ENCODE measurements around the gene MRPL54. TPM values are rescaled to one million over a fixed set of nuclear protein-coding genes. Genes with fewer than 3 reads are reported as not detected.
"Not testable (repeated sequence)": the region's sequence is repeated elsewhere in the genome, so short reads cannot be mapped to it uniquely, and the experiment has no call there.

MRPL54 gene
- polyA plus RNA-seq, 3 donors: 26.4 to 46.6 (median 42.0) TPM

- DNase-seq (ENCODE audit: extremely low read depth in 1 of 11, low read depth in 9 of 11, low spot score in 4 of 11): no peak
Measured at GRCh38 chr19:3796358-3796757, 33.9 kb downstream of the MRPL54 start.

- no peak for DNase-seq (ENCODE audit: extremely low read depth in 1 of 11, low read depth in 9 of 11, low spot score in 4 of 11)
Measured at GRCh38 chr19:3798137-3798536, 35.7 kb downstream of the MRPL54 start.

- no peak for DNase-seq (ENCODE audit: extremely low read depth in 1 of 11, low read depth in 9 of 11, low spot score in 4 of 11)
Measured at GRCh38 chr19:3800996-3801395, 38.5 kb downstream of the MRPL54 start.

- peak in 2 of 11 donors; percentile 15 to 44 for DNase-seq (ENCODE audit: extremely low read depth in 1 of 11, low read depth in 9 of 11, low spot score in 4 of 11)
Measured at GRCh38 chr19:3801412-3802096, 39.1 kb downstream of the MRPL54 start.

- no peak for DNase-seq (ENCODE audit: extremely low read depth in 1 of 11, low read depth in 9 of 11, low spot score in 4 of 11)
Measured at GRCh38 chr19:3803114-3803888, 40.8 kb downstream of the MRPL54 start.

GRCh38 chr19:3803986-3804385, 41.5 kb downstream of the MRPL54 start:
- no peak for DNase-seq (ENCODE audit: extremely low read depth in 1 of 11, low read depth in 9 of 11, low spot score in 4 of 11)

- DNase-seq (ENCODE audit: extremely low read depth in 1 of 11, low read depth in 9 of 11, low spot score in 4 of 11): no peak
Measured at GRCh38 chr19:3804429-3804828, 41.9 kb downstream of the MRPL54 start.

GRCh38 chr19:3805859-3806258, 43.4 kb downstream of the MRPL54 start:
- no peak for DNase-seq (ENCODE audit: extremely low read depth in 1 of 11, low read depth in 9 of 11, low spot score in 4 of 11)

GRCh38 chr19:3807131-3807480, 44.6 kb downstream of the MRPL54 start:
- DNase-seq (ENCODE audit: extremely low read depth in 1 of 11, low read depth in 9 of 11, low spot score in 4 of 11): no peak

- no peak for DNase-seq (ENCODE audit: extremely low read depth in 1 of 11, low read depth in 9 of 11, low spot score in 4 of 11)
Measured at GRCh38 chr19:3807574-3808354, 45.3 kb downstream of the MRPL54 start.

GRCh38 chr19:3808420-3809143, 46.1 kb downstream of the MRPL54 start:
- no peak for DNase-seq (ENCODE audit: extremely low read depth in 1 of 11, low read depth in 9 of 11, low spot score in 4 of 11)

- no peak for DNase-seq (ENCODE audit: extremely low read depth in 1 of 11, low read depth in 9 of 11, low spot score in 4 of 11)
Measured at GRCh38 chr19:3809881-3810707, 47.6 kb downstream of the MRPL54 start.

GRCh38 chr19:3810708-3811355, 48.4 kb downstream of the MRPL54 start:
- DNase-seq (ENCODE audit: extremely low read depth in 1 of 11, low read depth in 9 of 11, low spot score in 4 of 11): no peak

GRCh38 chr19:3813473-3814392, 51.3 kb downstream of the MRPL54 start:
- DNase-seq (ENCODE audit: extremely low read depth in 1 of 11, low read depth in 9 of 11, low spot score in 4 of 11): no peak

- DNase-seq (ENCODE audit: extremely low read depth in 1 of 11, low read depth in 9 of 11, low spot score in 4 of 11): no peak
Measured at GRCh38 chr19:3814648-3815047, 52.2 kb downstream of the MRPL54 start.

GRCh38 chr19:3816148-3816547, 53.7 kb downstream of the MRPL54 start:
- DNase-seq (ENCODE audit: extremely low read depth in 1 of 11, low read depth in 9 of 11, low spot score in 4 of 11): not testable (repeated sequence)

Measured in renal cortex interstitium (tissue), 11 donors.